Measurements from ENCODE around the gene B4GALNT4.
"Not testable (repeated sequence)": the region's sequence is repeated elsewhere in the genome, so short reads cannot be mapped to it uniquely, and the experiment has no call there.

B4GALNT4 gene

DNA sequence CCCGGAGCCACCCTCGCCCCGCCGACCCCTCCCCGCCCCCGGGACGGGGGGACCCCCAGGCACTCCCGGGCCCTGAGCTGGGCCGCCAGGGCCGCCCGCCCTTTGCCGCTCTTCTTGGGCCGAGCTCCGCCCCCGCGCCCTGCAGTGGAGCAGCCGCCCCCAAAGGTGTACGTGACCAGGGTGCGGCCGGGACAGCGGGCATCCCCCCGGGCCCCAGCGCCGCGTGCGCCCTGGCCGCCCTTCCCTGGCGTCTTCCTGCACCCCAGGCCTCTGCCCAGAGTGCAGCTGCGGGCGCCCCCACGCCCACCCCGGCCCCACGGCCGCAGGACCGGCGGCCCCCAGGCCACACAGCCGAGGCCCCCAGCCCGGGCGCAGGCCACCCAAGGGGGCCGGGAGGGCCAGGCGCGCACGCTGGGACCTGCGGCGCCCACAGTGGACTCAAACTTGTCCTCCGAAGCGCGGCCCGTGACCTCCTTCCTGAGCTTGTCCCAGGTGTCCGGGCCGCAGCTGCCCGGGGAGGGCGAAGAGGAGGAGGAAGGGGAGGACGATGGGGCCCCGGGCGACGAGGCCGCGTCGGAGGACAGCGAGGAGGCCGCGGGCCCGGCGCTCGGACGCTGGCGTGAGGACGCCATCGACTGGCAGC lies 7.4 kb downstream of the B4GALNT4 start:
- no peak for DNase-seq

DNA sequence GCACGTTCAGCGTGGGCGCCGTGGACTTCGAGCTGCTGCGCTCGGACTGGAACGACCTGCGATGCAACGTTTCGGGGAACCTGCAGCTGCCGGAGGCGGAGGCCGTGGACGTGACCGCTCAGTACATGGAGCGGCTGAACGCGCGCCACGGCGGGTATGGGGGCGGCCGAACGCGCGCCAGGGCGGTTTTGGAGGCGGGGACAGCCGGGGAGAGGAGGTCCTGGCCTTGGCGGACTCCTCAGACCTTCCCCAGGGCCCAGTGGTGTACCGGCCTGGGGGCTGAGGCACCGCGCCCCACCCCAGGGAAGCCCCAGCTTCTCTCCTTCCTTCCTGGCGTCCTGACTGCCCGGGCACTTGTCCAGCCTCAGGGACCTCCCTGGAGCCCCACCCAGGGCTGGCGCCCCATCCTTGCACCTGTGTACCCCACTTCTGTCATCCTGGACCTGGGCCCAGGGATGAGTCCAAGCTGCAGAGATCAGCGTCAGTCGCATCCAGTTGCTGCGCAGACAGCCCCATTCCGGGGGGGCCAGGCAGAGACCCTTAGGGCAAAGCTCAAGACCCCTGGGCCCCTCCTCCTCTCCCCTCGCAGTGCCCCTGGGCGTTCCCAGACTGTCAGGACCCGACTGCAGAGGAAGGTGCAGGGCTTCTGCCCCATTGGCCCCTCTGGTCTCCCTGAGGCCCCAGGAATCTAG lies 8.0 kb downstream of the B4GALNT4 start:
- DNase-seq = no peak

DNA sequence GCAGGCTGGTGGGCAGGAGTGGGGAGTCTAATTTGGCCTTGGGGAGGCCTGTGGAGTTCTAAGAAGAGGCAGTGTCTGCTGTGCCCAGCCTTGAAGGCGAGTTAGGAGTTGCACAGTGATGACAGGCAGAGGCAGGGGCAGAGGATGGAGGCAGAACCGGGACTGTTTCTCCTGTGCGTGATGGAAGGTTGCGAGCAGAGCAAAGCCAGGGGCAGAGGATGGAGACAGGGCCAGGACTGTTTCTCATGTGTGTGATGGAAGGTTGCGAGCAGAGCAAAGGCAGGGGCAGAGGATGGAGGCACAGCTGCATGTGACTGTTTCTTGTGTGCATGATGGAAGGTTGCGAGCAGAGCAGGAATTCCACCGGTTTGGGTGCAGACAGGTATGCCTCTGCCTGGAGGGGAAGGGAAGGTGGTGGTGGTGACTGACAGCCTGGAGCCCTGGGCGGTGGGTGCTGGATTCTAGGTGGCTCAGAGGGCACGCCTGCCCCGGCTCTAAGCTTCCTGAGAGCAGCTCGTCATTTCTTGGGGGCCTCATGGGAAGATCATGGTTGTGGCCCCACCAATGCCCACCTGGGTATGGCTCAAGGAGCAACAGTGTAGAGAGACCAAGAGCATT lies 8.7 kb downstream of the B4GALNT4 start:
- no peak for DNase-seq

DNA sequence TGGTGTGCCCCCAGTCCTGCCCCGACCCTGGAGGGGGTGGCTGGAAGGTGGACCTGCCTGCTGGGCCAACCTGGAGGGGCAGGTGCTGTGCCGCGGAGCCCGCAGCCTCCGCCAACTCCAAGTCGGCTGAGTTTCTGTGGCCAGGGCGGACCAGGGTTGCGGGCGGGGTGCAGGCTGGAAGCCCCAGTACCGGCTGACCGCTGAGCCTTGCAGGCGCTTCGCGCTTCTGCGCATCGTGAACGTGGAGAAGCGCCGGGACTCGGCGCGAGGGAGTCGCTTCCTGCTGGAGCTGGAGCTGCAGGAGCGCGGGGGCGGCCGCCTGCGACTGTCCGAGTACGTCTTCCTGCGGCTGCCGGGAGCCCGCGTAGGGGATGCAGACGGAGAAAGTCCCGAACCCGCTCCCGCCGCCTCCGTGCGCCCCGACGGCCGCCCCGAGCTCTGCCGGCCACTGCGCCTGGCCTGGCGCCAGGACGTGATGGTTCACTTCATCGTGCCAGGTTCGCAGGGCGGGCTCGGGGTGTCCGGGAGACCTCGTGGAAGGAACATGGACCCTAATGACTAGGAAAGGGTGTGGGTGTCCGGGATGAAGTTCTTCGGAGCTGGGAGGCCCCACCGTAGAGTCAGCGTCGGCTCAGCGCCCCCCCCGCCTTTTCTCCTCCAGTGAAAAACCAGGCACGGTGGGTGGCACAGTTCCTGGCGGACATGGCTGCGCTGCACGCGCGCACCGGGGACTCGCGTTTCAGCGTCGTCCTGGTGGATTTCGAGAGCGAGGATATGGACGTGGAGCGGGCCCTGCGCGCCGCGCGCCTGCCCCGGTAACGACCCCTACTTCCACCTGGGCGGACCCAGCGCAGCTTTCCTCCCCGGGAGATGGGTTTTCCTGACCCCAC lies 10.2 kb downstream of the B4GALNT4 start:
- no peak for DNase-seq

DNA sequence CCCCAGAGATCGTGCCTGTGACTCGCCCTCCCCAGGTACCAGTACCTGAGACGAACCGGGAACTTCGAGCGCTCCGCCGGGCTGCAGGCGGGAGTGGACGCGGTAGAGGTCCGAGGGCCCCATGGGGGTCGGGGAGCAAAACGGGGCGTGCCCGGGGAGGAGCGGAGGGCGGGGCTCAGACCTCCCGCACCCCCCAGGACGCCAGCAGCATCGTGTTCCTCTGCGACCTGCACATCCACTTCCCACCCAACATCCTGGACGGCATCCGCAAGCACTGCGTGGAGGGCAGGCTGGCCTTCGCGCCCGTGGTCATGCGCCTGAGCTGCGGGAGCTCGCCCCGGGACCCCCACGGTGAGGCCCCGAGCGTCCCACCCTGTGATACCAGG lies 10.8 kb downstream of the B4GALNT4 start:
- DNase-seq = no peak

DNA sequence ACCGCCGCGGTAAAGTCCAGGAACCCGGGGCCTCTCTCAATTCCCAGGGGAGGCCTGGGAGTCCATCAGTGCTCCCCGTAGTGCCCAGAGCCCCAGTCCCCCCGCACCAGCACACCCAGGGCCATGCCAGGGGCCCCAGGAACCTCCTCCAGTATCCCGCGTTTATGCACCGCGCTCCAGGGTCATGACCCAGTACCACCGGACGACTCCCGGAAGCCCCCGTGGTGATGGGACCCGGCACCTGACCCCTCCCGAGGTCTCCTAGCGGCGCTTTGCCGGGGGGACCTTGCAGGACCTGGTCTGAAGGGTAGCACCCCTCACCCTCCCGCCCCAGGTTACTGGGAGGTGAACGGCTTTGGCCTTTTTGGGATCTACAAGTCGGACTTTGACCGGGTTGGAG lies 11.2 kb downstream of the B4GALNT4 start:
- no peak for DNase-seq

DNA sequence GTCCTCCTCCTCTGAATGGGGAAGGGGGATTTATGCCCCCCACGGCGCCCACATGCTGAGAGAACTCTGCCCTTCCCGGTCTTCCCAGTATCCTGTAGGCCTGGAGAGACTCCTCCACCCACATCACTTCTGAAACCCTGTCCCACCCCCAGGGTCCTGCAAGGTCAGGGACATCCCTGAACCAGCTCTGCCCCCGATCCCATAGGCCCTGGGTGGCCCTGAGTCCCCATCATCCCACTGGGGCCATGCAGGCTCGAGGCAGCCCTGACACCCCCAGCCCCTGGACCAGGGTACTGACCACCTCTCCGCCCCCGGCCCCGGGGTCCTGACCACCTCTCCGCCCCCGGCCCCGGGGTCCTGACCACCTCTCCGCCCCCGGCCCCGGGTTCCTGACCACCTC lies 11.7 kb downstream of the B4GALNT4 start:
- no peak for DNase-seq

DNA sequence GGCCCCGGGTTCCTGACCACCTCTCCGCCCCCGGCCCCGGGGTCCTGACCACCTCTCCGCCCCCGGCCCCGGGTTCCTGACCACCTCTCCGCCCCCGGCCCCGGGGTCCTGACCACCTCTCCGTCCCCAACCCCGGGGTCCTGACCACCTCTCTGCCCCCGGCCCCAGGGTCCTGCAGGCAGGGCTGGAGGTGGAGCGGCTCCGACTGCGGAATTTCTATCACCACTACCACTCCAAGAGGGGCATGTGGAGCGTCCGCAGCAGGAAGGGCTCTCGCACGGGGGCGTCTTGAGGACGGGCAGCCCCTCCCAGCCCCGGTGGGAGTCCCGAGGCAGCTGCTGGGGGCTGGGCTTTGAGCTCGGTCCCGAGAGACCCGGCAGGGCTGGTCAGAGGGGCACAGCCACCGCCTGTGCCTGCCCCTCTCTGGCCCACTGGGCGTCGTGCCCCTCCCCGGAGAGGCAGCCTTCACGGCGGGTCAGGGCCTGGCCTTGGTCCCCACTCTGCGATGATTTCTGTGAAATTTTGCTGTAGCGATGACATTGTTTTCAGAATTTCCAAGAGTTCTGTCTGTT lies 12.3 kb downstream of the B4GALNT4 start:
- DNase-seq = no peak

DNA sequence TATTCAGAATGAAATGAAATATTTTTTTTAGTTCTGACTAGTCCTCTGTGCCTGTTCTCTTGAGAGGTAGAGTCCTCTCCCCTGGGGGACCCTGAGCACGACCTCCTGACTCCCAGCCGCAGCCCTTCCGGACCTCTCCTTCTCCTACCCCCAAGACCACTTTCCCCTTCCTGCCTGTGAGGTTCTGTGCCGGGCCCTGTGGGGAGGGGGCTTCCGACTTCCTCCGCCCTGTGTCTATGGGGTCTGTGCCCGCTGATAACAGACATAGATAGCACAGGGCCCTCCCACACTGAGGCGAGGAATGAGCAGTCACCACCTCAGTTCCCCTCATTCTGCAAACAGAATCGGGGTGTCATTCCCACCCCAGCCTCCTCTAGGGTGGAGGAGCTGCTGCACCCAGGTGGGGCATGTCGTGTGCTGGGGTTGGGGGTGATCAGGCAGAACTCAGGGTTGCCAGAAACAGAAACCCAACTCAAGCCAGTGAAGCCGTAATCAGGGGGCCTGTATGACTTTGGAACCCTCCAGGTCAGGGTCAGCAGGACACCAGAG lies 12.9 kb downstream of the B4GALNT4 start:
- DNase-seq = no peak

DNA sequence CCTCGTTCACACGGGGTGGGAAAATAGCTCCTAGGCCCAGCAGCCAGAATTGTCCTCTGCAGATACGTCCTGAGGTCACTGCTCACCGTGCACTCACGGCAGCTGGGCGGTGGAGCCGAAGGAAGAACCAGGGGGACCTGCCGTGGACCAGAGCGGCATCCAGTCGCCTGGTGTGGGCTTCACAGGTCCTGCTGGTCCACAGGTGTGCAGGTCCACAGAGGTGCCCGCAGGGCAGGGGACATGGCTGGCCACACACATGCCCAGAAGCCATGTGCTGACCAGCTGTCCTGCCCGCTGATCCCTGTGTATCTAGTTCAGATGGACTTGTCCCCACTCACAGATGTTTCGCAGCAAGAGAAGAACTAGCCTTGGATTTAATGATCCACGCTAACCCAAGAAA lies 14.1 kb downstream of the B4GALNT4 start:
- no peak for DNase-seq

DNA sequence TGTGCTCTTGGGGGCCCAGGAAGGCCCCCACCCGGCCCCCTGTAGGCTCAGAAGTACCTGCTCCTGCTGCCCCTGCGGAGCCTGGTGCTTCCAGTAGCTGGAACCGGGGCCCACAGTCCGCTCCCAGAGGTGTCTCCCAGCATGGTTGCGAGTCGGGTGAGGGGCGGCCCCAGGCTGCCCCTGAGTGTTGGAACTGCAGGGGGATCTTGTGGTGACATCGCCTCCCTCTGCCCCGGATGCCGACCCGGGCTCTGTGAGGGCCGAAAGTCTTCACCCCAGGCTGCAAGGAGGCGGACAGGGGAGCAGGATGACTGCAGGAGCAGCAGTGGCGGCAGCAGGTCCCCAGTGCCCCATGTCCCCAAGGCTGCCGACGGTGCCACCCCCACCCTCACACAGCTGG lies 15.2 kb downstream of the B4GALNT4 start:
- no peak for DNase-seq

DNA sequence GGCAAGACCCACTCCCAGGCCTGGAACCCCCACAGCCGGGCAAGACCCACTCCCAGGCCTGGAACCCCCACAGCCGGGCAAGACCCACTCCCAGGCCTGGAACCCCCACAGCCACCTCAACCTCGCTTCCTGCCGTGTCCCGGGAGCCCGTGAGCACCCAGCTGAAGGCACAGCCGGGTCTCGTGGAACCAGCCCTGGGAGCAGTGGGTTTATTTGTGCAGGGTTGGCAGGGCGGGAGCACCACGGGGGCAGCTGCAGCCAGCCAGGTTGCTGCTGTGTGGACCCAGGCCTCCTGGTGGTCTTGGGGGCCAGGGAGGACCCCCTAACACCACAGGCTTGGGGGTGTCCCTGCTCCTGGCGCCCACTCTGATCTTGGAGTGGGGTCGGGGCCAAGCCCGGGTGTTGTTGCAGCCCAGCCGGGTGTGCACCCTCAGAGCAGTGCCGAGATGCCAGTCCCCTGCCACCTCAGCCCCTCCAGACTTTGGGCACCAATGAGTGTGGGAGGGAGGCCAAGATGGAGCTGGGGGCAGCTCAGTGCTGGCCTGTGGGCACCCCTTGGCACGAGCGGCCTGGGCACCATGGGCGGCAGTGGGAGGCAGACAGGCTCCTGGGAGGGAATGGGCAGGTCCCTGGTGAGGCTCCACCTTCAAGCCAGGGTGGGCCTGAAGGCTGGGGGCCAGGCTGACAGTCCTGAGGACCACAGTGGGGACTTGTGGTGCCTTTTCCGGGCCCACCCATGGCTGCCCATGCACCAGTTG lies 16.5 kb downstream of the B4GALNT4 start:
- no peak for DNase-seq

DNA sequence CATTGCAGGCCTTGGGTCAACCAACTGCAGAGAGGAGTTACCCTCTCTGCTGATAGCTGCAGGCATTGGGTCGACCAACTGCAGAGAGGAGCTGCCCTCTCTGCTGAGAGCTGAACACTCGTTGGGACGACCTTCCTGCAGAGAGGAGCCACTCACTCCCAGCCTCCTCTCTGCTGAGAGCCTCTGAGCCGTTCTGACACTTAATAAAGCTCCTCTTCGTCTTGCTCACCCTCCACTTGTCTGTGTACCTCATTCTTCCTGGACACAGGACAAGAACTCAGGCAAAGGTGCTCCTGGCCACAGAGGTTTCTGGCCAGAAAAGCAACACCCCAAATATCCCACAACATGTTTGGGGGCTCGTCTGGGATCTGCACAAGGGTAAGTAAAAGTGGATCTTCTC lies 17.2 kb downstream of the B4GALNT4 start:
- no peak for DNase-seq

DNA sequence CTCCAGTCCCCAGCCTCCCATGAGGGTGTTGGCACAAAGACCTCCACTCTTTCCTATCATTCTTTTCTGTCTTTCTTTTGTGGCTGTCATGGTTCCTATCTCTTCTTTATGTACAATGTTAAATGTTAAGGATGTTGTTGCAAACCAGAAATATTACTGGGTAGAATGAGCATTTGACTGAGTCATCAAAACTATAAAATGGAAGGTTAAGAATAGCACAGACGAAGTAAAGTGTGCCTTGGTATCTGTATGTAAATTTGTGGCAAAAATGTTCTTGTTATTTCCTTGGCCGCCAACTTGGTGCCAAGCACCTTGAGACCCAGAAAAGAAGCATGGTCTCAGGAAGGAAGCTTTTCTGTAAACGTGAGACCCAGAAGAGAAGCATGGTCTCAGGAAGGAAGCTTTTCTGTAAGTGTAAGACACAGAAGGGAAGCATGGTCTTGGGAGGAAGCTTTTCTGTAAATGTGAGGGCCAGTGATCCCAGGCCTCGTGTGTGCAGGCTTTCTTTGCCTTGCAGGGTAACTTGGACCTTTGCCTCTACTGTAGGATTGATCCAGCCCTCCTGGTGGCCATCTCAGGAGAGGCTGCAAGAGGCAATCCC lies 18.0 kb downstream of the B4GALNT4 start:
- no peak for DNase-seq

DNA sequence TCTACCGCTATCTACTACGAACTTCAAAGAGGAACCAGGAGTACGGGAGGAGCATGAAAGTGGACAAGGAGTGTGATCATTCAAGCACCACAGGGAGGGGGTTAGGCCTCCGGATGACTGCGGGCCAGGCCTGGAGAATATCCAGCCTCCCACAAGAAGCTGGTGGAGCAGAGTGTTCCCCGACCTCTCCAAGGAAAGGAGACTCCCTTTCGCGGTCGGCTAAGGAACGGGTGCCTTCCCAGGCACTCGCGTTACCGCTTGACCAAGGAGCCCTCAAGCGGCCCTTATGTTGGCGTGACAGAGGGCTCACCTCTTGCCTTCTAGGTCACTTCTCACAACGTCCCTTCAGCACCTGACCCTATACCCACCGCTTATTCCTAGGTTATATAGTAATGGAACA lies 20.1 kb downstream of the B4GALNT4 start:
- DNase-seq = not testable (repeated sequence)

DNA sequence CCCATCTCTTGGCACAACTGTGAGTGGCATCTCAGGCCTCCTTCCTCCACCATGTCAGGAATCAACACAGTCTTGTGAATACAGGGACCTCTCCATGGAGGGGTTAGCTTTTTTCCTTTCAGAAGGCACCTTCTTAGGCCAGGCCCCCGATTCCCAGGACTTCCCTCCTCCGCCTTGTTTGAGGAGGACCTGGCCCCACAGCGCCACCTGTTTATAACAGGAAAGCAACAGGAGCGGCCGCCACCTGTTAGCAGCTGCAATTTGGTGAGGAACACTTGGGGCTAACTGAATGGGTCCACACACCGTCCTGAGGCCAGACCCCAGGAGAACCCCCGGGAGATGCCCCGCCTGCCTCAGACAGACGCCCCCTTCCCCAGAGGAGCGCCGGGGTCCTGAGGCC lies 20.9 kb downstream of the B4GALNT4 start:
- no peak for DNase-seq

DNA sequence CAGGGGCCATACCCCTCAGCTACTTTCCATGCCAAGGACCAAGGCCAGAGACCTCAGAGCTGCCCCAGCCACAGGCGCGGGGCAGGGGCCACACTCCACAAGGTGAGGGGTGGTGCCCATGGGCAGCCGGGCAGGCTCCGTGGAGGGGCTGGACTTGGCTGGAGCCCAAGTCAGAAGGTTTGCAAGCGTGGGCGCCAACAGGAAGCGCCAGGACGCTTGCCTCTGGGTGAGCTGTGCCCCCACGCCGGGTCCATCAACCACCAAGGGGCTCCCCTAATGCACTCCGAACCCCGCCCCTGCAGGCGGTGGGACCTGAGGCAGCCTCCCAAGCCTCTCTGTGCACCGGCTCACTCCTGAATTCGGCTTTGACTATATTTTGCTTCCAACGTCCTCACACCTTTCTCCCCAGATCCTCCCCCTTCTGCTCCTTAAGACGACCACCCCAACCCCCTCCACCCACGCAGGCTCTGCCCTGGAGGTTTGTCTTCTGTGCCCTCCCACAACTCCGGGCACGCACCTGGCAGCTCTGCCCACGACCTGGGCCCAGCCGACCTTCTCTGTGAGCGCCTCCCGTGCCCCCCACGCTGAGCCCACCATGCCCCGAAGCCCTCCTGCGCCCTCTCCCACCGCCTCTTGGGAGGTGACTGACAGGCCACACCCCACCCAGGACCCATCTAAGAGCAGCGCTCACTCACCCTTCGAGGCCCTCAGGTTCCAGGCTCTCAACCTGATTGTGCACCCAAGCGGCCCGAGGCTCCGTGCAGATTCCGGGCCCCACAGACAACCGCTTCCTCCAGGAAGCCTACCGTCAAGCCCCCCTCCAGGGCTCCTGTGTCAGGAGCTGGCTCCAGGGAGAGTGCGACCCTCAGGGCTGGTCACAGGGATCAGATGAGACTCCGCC lies 22.1 kb downstream of the B4GALNT4 start:
- DNase-seq = no peak

DNA sequence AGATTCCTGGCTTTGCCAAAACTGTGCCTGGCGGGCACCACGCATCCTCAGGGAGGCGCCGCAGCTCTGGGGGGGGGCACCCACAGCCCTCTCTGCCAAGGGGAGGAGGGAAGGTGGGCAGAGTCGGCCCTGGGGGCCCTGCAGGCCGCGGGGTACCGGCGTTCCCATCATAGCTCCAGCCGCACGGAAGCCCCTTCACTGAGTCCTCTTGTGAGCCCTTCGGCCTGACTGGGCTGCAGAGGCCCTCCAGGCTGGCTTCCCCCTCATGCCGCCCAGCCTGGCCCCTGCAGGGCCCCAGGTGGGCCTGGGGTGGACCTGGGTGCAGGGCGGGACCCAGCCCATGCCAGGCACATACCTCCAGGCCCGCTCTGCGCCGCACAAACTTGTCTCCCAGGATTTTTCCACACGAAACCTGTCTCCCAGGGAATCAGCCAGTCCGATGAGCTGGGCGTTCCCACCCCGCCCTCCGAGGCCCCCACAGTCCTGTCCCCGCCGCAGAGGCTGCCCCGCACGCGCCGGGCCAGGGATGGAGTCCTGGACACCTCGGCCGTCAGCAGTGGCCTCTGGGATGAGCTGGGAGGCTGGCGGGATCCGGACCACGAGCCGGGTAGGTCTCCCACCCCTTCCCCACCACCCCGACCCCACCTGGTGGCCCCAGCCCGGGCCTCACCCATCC lies 22.9 kb downstream of the B4GALNT4 start:
- no peak for DNase-seq

DNA sequence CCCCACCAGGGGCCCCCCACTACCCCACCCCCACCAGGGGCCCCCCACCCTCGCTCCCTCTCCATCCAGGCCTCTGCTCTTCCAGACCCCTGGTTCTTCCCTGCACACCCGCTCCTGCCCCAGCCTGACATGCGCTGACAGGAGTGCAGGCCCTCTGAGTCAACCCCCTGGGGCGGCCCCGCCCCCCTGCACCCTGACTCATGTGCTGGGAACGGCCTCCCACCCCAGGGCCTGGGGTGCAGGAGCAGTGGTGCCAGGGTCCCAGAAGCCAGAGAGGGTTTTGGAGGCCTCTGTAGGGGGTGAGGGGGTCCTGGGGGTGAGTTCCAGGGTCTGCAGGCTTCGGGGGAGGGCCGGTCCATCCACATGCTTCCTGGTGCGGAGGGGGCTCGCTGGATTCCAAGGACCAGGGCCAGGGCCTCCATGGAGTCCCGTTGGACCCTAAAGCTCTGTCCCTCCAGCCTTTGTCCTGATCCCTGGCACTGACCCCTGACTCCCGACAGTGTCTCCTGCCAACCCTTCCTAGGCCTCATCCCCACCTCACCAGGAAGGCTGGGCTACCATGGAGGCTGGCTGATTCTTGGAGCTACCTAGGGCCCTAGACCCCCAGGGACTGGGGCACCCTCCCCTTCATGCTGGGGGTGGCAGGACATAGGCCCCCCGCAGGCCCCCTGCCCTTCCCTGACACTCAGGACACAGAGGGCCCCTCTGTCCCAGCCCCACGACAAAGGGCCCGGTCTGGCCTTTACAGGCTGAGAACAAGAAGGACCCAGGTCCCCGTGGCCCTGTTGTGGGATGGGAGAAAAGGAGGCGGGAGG lies 24.1 kb downstream of the B4GALNT4 start:
- no peak for DNase-seq

All from activated T-cell treated with anti-CD3 and anti-CD28 coated beads for 4 hours (primary cell).